HepG2 (cell line): ENCODE results near the gene NRGN. TPM values are rescaled to one million over a fixed set of nuclear protein-coding genes. Genes with fewer than 3 reads are reported as not detected.

ENCODE experiments used
- ATF4 ChIP-seq, 2 experiments: fragments of 450-650 bp in 1 of 2; sonication (generic) in 1 of 2; formaldehyde crosslinking; IDR thresholded peaks; 2 replicates each; pipeline versions ENCODE4 v1.5.0 to v1.8.0; 2020 to 2022; ENCODE audit warnings: mild to moderate bottlenecking in 1 of 2, missing genetic modification reagents in 1 of 2
- CREM ChIP-seq, 2 experiments: sonication (generic) in 1 of 2; formaldehyde crosslinking in 1 of 2; IDR thresholded peaks; 2 replicates each; pipeline versions ENCODE4 v1.4.0 to v1.6.1; 2016 to 2020; ENCODE audit warnings: antibody characterized with exemption in 1 of 2, mild to moderate bottlenecking in 1 of 2, missing genetic modification reagents in 1 of 2
- DMAP1 ChIP-seq: IDR thresholded peaks from 2 replicates; pipeline ENCODE4 v1.6.1; 2016
- HDAC1 ChIP-seq: sonication (generic); formaldehyde crosslinking; IDR thresholded peaks from 2 replicates; pipeline ENCODE4 v1.5.1; 2020; ENCODE audit warnings: mild to moderate bottlenecking, missing genetic modification reagents
- HMGA1 ChIP-seq: sonication (generic); formaldehyde crosslinking; conservative IDR thresholded peaks from 2 replicates; pipeline ENCODE4 v1.4.0; 2020; ENCODE audit warnings: missing genetic modification reagents
- KDM3A ChIP-seq: IDR thresholded peaks from 2 replicates; pipeline ENCODE4 v1.6.1; 2018; ENCODE audit warnings: low read depth, missing compliant biosample characterization
- NFE2L1 ChIP-seq: sonication (generic); formaldehyde crosslinking; IDR thresholded peaks from 2 replicates; pipeline ENCODE4 v1.4.0; 2020; ENCODE audit warnings: missing genetic modification reagents, mild to moderate bottlenecking, borderline replicate concordance
- PHF8 ChIP-seq: sonication (generic); formaldehyde crosslinking; IDR thresholded peaks from 2 replicates; pipeline ENCODE4 v1.5.0; 2020; ENCODE audit warnings: missing genetic modification reagents
- RERE ChIP-seq: IDR thresholded peaks from 2 replicates; pipeline ENCODE4 v1.6.1; 2016; ENCODE audit warnings: low read depth, missing genetic modification reagents, missing compliant biosample characterization
- SALL1 ChIP-seq: sonication (generic); formaldehyde crosslinking; IDR thresholded peaks from 2 replicates; pipeline ENCODE4 v1.8.0; 2022; ENCODE audit warnings: mild to moderate bottlenecking, missing genetic modification reagents
- THAP9 ChIP-seq: sonication (generic); formaldehyde crosslinking; IDR thresholded peaks from 2 replicates; pipeline ENCODE4; 2020; ENCODE audit warnings: missing genetic modification reagents, mild to moderate bottlenecking, borderline replicate concordance
- ZBTB14 ChIP-seq: sonication (generic); formaldehyde crosslinking; IDR thresholded peaks from 2 replicates; pipeline ENCODE4 v1.4.0; 2020; ENCODE audit warnings: missing genetic modification reagents
- ZFP62 ChIP-seq: sonication (generic); formaldehyde crosslinking; IDR thresholded peaks from 2 replicates; pipeline ENCODE4 v1.4.0; 2020; ENCODE audit warnings: missing genetic modification reagents
- ZNF10 ChIP-seq: sonication (generic); formaldehyde crosslinking; IDR thresholded peaks from 2 replicates; pipeline ENCODE4 v1.4.0; 2020; ENCODE audit warnings: mild to moderate bottlenecking, low read depth, missing genetic modification reagents, borderline replicate concordance
- ZNF121 ChIP-seq: sonication (generic); formaldehyde crosslinking; IDR thresholded peaks from 2 replicates; pipeline ENCODE4 v1.5.0; 2020; ENCODE audit warnings: mild to moderate bottlenecking, missing genetic modification reagents
- ZNF256 ChIP-seq: sonication (generic); formaldehyde crosslinking; conservative IDR thresholded peaks from 2 replicates; pipeline ENCODE4 v1.4.0; 2020; ENCODE audit warnings: missing genetic modification reagents
- ZNF276 ChIP-seq: sonication (generic); formaldehyde crosslinking; IDR thresholded peaks from 2 replicates; pipeline ENCODE4 v1.4.0; 2020; ENCODE audit warnings: mild to moderate bottlenecking, low read depth, missing genetic modification reagents
- ZNF383 ChIP-seq: sonication (generic); formaldehyde crosslinking; IDR thresholded peaks from 2 replicates; pipeline ENCODE4 v1.4.0; 2020; ENCODE audit warnings: missing genetic modification reagents, mild to moderate bottlenecking, borderline replicate concordance
- polyA plus RNA-seq, 8 experiments: library from polyadenylated mRNA; depleted of rRNA in 3 of 8; stranded (reverse) in 7 of 8; unstranded in 1 of 8; fragments of >200 nt; fragmentation: Illumina TruSeq in 4 of 8; extraction: Trizol in 4 of 8; gene quantifications; 2 replicates each; pipeline versions ENCODE4 v1.2.1 to v1.2.3, GENCODE V29; 2011 to 2016; ENCODE audit warnings: low read depth in 4 of 8, missing spikeins in 1 of 8, mixed read lengths in 1 of 8; ENCODE audit not compliant: insufficient read depth in 1 of 8
- total RNA-seq, 5 experiments: library from RNA; depleted of rRNA; stranded (reverse); fragments of >200 nt; fragmentation: Illumina TruSeq; extraction: Trizol; gene quantifications; 2 replicates each; pipeline ENCODE4 v1.2.3, GENCODE V29; 2016; ENCODE audit warnings: low read depth in 1 of 5

The NRGN gene
- total and polyA plus RNA-seq, 2 of the 13 experiments (the other 11 are each of a cell fraction or from before 2014, with no cell fraction given), result 0.22 TPM; not detected in 1

- TF ChIP-seq RERE (no peak), KDM3A (CRISPR knock-in tag) (no peak; the same call in 1 of the 2 replicates), ZNF383 (no peak), ATF4 (CRISPR knock-in tag; IDR thresholded peaks at IDR 0.05) (no peak), ZNF256 (no peak), ZNF121 (no peak), CREM (IDR thresholded peaks at IDR 0.05) (no peak), CREM (CRISPR knock-in tag; IDR thresholded peaks at IDR 0.05) (no peak), PHF8 (CRISPR knock-in tag) (peak; percentile 10; the same call in 1 of the 2 replicates), THAP9 (CRISPR knock-in tag) (no peak), DMAP1 (no peak), ZFP62 (CRISPR knock-in tag) (no peak), ZBTB14 (CRISPR knock-in tag) (no peak), SALL1 (no peak), ZNF10 (CRISPR knock-in tag) (no peak), NFE2L1 (CRISPR knock-in tag) (no peak), HDAC1 (CRISPR knock-in tag) (0 out of 2 replicates have a peak, but pooled peaks have one; percentile 9), ZNF276 (CRISPR knock-in tag) (no peak), HMGA1 (no peak)
Observed at GRCh38 chr11:124762105-124762623, 22.4 kb downstream of the NRGN start, which contains the start of gene ESAM (continued).
